Mesothelial cell of epicardium (in vitro differentiated cells): ENCODE measurements around the gene SENP1. TPM values are rescaled to one million over a fixed set of nuclear protein-coding genes. Genes with fewer than 3 reads are reported as not detected.

Source experiments
- DNase-seq, 2 experiments: peaks; one replicate each; pipeline ENCODE4 v3.0.0; 2021; ENCODE audit warnings: low spot score in 2 of 2; ENCODE audit not compliant: unreplicated experiment in 2 of 2
- H3K27ac Mint-ChIP-seq: 2 replicates; pipeline ENCODE4 v1.8.0; 2021; ENCODE audit warnings: mixed read lengths
- H3K27me3 Mint-ChIP-seq: 2 replicates; pipeline ENCODE4 v1.8.0; 2021; ENCODE audit warnings: low read depth, mixed read lengths
- H3K36me3 Mint-ChIP-seq: 2 replicates; pipeline ENCODE4 v1.8.0; 2021; ENCODE audit warnings: mixed read lengths
- H3K4me1 Mint-ChIP-seq: 2 replicates; pipeline ENCODE4 v1.8.0; 2021; ENCODE audit warnings: mixed read lengths
- H3K4me3 Mint-ChIP-seq: 2 replicates; pipeline ENCODE4 v1.8.0; 2021; ENCODE audit warnings: mild to moderate bottlenecking, moderate library complexity, mixed read lengths
- H3K9me3 Mint-ChIP-seq: 2 replicates; pipeline ENCODE4 v1.8.0; 2021; ENCODE audit warnings: mixed read lengths
- total RNA-seq: library from RNA; stranded (reverse); gene quantifications from 3 replicates; pipeline ENCODE4 v1.2.1, GENCODE V29; 2021
- TF ChIP-seq, protein P1 (sequence below): fragments of 200-600 bp; sonication (generic); IDR thresholded peaks from one replicate; pipeline ENCODE4 v1.5.0; 2021; ENCODE audit warnings: antibody characterized with exemption; ENCODE audit not compliant: unreplicated experiment

Gene SENP1
- total RNA-seq, 1 donor from 2014 or later, result 31.1 TPM

DNA sequence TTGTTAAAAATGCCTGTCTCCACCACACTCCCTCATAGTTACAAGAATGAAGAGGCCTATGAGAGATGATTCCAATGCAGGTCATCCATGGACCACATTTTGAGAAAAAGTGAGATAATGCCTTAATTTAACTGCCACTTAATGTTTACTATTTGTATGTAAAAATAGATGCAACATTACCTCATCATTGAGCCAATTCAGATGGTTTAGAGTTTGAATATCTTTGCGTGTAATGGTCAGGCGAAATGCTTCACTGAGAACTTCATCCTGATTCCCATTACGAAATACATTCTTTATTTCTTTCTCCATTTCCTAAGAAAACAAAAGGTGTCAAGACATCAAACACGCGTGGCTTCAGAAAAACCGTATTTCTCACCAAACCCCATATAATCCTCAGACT lies 42.3 kb downstream of the SENP1 start:
- peaks cover 17% of the 10 kb centered on the region for H3K9me3 Mint-ChIP-seq
- TF ChIP-seq, protein P1, sequence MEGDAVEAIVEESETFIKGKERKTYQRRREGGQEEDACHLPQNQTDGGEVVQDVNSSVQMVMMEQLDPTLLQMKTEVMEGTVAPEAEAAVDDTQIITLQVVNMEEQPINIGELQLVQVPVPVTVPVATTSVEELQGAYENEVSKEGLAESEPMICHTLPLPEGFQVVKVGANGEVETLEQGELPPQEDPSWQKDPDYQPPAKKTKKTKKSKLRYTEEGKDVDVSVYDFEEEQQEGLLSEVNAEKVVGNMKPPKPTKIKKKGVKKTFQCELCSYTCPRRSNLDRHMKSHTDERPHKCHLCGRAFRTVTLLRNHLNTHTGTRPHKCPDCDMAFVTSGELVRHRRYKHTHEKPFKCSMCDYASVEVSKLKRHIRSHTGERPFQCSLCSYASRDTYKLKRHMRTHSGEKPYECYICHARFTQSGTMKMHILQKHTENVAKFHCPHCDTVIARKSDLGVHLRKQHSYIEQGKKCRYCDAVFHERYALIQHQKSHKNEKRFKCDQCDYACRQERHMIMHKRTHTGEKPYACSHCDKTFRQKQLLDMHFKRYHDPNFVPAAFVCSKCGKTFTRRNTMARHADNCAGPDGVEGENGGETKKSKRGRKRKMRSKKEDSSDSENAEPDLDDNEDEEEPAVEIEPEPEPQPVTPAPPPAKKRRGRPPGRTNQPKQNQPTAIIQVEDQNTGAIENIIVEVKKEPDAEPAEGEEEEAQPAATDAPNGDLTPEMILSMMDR, result no peak
- DNase-seq, result no peak
- no peak overlapping the region for H3K27ac Mint-ChIP-seq
- peaks cover 45% of the 10 kb centered on the region for H3K36me3 Mint-ChIP-seq
- no peaks in the 10 kb centered on the region for H3K27me3 Mint-ChIP-seq
- no peak overlapping the region for H3K4me3 Mint-ChIP-seq
- peaks cover 8% of the 10 kb centered on the region for H3K4me1 Mint-ChIP-seq

- peaks cover 45% of the 10 kb centered on the region for H3K36me3 Mint-ChIP-seq
- H3K9me3 Mint-ChIP-seq, result peaks cover 22% of the 10 kb centered on the region
- DNase-seq, result no peak
- peaks cover 2% of the 10 kb centered on the region for H3K4me1 Mint-ChIP-seq
- no peak overlapping the region for H3K27ac Mint-ChIP-seq
- TF ChIP-seq, protein P1, result no peak
- H3K4me3 Mint-ChIP-seq, result no peak overlapping the region
- no peaks in the 10 kb centered on the region for H3K27me3 Mint-ChIP-seq
These were observed 43.8 kb downstream of the SENP1 start for GRCh38 chr12:48061938-48062719.

DNA sequence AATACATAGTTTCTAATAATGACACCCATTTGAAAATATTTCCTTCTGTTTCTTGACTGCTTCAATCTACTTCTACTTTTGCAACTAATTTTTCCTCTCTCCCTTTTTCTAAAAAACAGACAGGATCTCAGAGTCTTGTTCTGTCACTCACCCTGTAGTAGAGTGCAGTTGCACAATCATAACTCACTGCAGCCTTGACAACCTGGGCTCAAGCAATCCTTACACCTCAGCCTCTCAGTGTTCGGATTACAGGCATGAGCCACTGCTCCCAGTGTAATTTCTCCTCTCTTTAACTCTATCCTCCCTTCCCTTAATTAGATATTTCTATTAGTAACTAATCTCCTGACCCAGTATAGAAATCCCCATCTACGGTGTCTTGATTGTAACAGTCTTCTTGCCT lies 45.4 kb downstream of the SENP1 start:
- Mint-ChIP-seq H3K9me3 (peaks cover 22% of the 10 kb centered on the region), H3K27me3 (no peaks in the 10 kb centered on the region), H3K4me1 (no peaks in the 10 kb centered on the region), H3K27ac (no peak overlapping the region), H3K4me3 (no peak overlapping the region), H3K36me3 (peaks cover 41% of the 10 kb centered on the region)
- TF ChIP-seq, protein P1, result no peak
- no peak for DNase-seq

- DNase-seq, result no peak
- peaks cover 39% of the 10 kb centered on the region for H3K36me3 Mint-ChIP-seq
- TF ChIP-seq, protein P1, result no peak
- no peaks in the 10 kb centered on the region for H3K4me1 Mint-ChIP-seq
- no peaks in the 10 kb centered on the region for H3K27me3 Mint-ChIP-seq
- H3K27ac Mint-ChIP-seq, result no peak overlapping the region
- H3K4me3 Mint-ChIP-seq, result no peak overlapping the region
- peaks cover 22% of the 10 kb centered on the region for H3K9me3 Mint-ChIP-seq
These were observed 47.1 kb downstream of the SENP1 start for GRCh38 chr12:48058771-48059170.

DNA sequence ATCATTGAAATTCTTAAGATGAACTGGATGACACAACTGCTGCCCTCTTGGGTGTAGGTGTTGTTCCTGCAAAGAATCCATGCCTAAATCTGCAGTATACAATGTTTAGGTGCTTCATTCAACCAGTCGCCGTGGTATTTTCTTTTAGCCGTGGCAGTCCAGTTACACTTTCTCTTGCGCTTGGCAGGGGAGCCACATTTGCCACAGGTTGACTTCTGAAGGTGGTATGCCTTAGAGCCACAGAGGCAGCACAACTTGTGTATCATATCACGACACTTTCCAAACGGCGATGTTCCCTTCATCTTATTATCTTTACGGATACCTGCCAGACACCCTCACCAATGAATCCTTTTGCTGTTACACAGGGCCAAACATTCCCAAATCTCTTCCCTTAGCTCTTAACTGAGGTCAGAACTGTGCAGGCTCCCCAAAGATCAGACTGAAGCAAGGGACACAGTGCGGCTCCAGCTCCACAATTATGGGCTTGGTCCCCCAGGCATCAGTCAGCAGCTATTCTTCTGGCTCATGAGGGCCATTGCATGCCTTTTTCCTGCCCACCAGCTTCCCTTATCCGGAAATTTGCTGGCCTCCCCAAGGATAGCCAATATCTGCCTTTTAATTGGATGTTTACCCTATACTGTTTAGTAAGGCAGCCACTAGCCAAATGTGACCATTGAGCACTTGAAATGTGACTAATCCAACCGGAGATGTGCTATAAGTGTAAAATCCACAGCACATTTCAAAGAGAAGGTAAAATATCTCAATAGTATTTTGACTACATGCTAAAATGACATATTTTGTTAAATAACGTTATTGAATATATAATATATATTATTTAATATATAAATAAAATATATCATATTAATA lies 50.7 kb downstream of the SENP1 start:
- TF ChIP-seq, protein P1, result no peak
- Mint-ChIP-seq H3K4me1 (no peaks in the 10 kb centered on the region), H3K27ac (no peak overlapping the region), H3K27me3 (no peaks in the 10 kb centered on the region), H3K9me3 (peaks cover 21% of the 10 kb centered on the region), H3K36me3 (peaks cover 26% of the 10 kb centered on the region), H3K4me3 (no peak overlapping the region)
- no peak for DNase-seq
